HG02798 (cell line): ENCODE data around the gene PLEK2.
"Not testable (repeated sequence)": the region's sequence is repeated elsewhere in the genome, so short reads cannot be mapped to it uniquely, and the experiment has no call there.

Source experiments
- ATAC-seq: cut with Tn5 transposase; IDR thresholded peaks from one replicate; pipeline ENCODE4 v1.9.1; 2021; ENCODE audit warnings: mild to moderate bottlenecking; ENCODE audit not compliant: unreplicated experiment, poor library complexity

PLEK2 gene

DNA sequence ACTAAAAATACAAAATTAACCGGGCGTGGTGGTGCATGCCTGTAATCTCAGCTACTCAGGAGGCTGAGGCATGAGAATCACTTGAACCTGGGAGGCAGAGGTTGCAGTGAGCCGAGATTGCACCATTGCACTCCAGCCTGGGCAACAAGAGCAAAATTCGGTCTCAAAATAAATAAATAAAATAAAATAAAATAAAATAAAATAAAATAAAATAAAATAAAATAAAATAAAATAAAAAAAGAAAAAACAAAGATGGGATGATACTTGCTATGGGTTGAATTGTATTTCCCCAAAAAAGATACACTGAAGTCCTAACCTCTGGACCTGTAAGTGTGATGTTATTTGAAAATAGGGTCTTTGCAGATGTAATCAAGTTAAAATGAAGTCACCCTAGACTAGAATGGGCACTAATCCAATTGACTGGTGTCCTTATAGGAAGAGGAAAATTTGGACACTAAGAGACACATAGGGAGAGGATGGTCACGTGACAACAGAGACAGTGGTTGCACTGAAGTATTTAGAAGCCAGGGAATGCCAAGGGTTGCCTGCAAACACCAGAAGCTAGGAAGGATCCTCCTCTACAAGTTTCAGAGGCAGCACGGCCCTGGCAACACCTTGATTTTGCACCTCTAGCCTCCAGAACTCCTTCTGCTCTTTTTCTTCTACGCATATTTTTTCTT, 3.7 kb downstream of the PLEK2 start:
- not testable (repeated sequence) for ATAC-seq

DNA sequence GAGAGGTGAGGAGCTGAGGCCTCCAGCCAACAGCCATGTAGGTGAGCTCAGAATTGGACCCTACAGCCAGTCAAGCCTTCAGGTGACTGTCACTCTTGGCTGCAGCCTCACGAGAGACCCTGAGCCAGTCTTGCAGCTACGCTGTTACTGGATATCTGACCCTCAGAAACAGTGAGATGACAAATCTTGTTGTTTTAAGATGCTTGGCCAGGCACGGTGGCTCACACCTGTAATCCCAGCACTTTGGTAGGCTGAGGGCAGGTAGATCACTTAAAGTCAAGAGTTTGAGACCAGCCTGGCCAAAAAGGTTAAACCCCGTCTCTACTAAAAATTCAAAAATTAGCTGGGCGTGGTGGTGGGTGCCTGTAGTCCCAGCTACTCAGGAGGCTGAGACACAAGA, 6.2 kb downstream of the PLEK2 start:
- no peak for ATAC-seq

- ATAC-seq = no peak
Measured at GRCh38 chr14:67400434-67400833, 11.5 kb downstream of the PLEK2 start.

DNA sequence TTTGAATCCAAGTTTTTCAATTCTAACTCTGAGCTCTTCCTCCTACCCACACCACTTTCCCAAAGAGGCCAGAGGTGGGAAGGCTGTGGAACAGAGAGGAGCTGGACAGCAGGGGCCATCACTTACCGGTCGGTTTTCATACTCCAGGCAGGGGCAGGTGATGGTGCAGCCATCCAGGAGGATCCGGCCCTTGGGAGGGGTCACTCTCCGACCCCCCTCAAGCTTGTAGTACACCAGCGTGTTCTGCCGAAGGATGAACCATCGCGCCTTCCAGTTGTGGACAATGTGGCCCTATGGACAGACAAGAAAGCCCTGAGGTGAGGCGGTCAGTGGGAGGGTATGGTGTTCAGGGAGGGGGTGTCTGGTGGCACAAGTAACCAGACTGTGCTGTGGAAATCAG, 14.4 kb downstream of the PLEK2 start:
- ATAC-seq = no peak

GRCh38 chr14:67396381-67396970, 15.5 kb downstream of the PLEK2 start:
- no peak for ATAC-seq

- ATAC-seq = no peak
Measured at GRCh38 chr14:67395876-67396189, 16.1 kb downstream of the PLEK2 start.

- ATAC-seq = no peak
Measured at GRCh38 chr14:67395086-67395875, 16.7 kb downstream of the PLEK2 start.

DNA sequence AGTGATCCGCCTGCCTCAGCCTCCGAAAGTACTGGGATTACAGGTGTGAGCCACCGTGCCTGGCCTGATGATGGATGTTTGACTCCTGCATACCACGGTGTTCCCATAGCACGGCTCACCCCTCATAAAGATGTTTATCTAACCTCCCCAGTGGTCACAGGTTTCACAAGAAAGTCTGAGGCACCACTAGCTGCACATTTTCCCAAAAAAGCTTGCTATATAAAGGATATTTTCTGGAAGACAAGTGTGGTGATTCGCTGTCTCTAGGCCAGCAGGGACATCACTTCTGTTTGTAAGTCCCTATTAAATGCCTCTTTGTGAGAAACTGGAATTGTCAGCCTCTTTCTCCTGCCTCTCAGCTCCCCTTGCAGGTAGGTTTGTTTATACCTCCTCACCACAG, 18.3 kb downstream of the PLEK2 start:
- no peak for ATAC-seq

DNA sequence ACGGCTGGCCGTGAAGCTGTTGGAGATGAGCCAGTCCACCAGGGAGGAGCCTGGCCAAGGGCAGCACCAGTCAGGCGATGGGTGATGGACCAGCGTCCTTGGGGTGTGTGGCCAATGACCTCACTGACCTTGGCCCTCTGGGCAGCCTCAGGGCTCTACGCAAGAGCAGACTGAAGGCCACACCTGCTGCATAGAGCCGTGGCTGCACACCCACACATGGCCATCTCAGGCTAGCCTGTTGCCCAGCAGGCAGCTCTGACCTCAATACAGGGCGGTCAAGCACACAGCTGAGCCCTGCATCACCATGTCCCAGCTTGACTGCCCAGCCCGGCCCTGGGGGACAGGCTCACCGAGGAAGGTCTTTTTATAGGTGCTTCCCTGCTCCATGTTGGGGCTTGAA, 19.2 kb downstream of the PLEK2 start:
- no peak for ATAC-seq

GRCh38 chr14:67392123-67392522, 19.8 kb downstream of the PLEK2 start:
- ATAC-seq = no peak

DNA sequence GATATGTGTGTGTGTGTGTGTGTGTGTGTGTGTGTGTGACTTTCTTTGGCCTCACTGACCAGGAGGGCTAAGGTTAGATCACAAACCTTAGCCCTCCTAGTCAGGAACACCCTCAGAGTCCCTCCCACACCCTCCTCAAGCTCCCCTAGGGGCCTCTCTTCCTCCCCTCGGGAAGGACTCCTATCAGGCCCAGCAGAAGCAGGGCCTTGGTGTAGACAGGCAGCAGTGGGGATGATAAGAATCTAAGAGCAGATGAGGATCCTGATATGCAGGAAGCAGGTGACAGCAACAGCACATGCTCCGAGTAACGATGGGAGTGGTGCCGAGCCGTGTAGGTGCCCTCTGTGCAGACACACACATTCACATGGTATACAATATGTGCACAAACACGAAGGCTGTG, 20.7 kb downstream of the PLEK2 start:
- no peak for ATAC-seq

DNA sequence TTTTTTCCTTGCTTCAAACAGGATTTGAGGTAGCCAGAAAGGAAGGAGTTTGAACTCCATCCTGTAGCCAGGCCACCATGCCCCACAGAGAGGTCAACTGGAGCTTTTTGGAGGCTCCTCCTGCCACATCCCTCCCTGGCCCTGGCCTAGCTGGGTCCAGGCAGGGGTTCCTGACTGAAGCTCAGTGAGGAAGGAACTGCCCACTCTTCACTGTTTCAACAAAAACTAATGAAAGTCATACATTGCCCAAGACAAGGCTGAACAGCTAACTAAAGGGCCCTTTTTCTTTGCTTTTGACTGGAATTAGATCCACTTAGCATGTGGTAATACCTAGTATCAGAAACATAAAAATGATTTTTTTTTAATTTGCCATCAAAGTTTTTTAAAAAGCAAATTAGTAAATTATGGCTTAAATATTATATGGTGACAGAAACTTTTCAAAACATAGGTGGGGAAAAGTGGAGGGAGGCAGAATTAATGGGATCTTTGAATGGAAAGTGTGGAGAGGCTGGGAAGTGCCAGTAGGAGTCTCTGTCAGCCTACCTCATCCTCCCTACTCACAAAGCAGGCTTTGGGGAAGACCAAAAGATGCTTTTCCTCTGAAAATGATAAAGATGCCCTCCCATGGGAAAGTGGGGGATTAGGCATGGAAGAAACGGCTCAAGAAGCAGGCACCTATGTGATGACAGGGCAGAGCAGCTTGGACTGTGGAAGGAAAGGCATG, 22.0 kb downstream of the PLEK2 start:
- ATAC-seq = no peak

DNA sequence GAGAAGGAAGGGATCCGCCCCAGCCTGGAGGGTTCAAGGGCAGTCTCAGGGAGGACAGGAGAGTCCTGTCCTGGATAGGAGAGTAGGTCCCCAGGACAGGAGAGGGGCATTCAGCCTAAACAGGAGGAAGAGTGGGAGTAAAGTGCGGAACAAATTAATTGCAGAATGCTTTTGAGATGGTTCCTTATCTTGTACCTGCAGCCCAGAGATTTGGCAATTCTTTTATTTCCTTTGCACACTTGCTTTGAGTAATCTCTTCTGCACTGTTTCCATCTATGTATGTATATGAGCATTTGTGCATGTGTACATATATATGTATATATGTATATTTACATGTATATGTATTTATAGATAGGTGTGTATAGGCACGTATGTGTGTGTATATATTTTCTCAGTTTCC, 22.7 kb downstream of the PLEK2 start:
- no peak for ATAC-seq

- ATAC-seq = no peak
Measured at GRCh38 chr14:67387195-67387594, 24.8 kb downstream of the PLEK2 start.

DNA sequence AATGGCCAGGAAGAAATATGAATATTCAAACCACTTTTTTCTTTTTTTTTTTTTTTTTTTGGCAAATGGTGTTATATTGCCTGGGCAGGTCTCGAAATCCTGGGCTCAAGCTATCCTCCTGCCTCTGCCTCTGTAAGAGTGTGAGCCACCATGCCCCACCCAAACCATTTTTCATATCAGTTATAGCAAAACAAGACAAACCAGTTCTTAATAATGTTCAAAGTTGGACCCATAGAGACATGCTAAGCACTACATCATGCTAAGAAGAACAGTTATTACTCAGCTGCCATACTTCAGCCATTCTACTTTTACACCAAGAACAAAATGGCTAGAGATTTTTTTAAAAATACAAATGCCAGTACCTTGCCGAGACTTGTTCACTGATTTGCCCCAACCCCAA, 26.3 kb downstream of the PLEK2 start:
- no peak for ATAC-seq

DNA sequence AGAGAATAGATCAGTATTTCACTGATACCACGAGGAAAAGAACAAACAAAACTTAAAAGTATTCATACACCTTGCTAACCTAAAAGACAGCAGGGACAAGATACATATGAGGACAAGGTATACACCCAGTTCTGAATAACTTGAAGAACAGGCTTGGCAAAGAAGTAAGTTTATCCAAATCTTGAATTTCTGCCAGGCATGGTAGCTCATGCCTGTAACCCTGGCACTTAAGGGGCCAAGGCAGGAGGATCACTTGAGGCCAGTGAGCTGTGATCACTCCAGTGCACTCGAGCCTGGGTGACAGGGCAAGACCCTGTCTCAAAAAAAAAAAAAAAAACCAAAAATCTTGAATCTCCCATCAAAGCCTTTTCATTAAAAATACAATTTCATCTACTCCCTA, 26.8 kb downstream of the PLEK2 start:
- ATAC-seq = no peak

DNA sequence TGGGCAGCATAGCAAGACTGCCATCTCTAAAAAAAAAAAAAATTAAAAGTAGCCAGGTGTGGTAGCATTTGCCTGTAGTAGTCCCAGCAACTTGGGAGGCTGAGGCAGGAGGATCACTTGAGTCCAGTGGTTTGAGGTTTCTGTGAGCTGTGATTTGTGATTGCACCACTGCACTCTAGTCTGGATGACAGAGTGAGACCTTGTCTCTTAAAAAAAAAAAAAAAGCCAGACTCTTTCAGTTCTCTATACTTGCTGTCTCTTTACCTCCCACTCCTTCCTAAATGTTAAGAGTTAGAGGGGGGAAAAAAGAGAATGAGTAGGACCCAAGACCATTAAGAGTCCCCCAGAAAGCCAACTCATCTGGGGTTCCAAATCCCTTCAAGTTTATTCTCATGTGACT, 34.0 kb downstream of the PLEK2 start:
- no peak for ATAC-seq

DNA sequence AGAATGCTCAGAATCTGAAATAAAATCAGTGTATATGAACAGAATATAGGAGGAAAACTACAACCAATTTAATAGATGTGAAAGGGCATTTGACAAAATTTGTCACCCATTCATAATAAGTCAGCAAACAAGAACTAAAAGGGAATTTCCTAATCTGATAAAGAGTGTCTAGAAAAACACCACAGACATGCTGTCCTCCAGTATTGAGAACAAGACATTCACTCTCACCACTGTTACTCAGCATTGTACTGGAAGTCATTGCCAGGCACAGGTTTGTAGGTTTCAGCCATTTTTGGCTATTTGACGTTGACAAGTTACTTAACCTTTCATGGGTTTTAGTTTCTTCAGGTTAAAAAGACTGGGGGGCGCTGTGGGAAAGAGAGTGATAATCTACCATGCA, 38.6 kb downstream of the PLEK2 start:
- ATAC-seq = peak; percentile 58

DNA sequence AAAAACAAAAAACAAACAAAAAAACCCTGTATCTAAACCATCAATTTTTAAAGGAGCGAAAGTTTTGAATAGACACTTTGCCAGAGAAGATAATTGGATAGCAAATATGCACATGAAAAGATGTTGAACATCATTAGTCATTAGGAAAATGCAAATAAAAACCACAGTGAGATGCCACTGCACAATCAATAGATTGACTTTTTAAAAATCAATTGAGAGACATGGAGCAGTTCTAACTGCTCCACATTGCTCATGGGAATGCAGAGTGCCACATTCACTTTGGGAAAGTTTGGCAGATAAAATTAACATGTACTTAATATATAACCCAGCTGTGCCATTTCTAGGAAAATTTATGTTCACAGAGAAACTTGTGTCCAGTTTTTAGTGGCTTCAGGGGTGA, 39.1 kb downstream of the PLEK2 start:
- ATAC-seq = no peak

GRCh38 chr14:67371247-67372148, 40.5 kb downstream of the PLEK2 start:
- ATAC-seq = no peak
